Upper lobe of left lung (tissue), 6 donors: ENCODE results near the gene RSBN1L. TPM values are rescaled to one million over a fixed set of nuclear protein-coding genes. Genes with fewer than 3 reads are reported as not detected.
A peak's percentile ranks its signal among the peaks of the same experiment; 100 is the strongest.

ENCODE experiments used
- ATAC-seq, 2 donors: fragments of 200-7000 bp; cut with Tn5 transposase; one replicate each; pipeline ENCODE4 v1.9.1; 2022; ENCODE audit warnings: mild to moderate bottlenecking in 2 of 2, moderate library complexity in 2 of 2; ENCODE audit not compliant: low FRiP score in 2 of 2
- DNase-seq, 2 donors: peaks; one replicate each; pipeline ENCODE4 v3.0.0-alpha.2; 2019 to 2020
- H3K27ac ChIP-seq, 4 donors: fragments of 200-600 bp; sonication (generic); one replicate each; pipeline ENCODE4 v1.5.1; 2016 to 2019
- H3K27me3 ChIP-seq, 4 donors: fragments of 200-600 bp; sonication (generic); one replicate each; pipeline ENCODE4 v1.5.1; 2017 to 2019
- H3K36me3 ChIP-seq, 4 donors: fragments of 200-600 bp; sonication (generic); one replicate each; pipeline ENCODE4 v1.5.1; 2016 to 2019
- H3K4me1 ChIP-seq, 4 donors: fragments of 200-600 bp; sonication (generic); one replicate each; pipeline ENCODE4 v1.5.1; 2018 to 2019
- H3K4me3 ChIP-seq, 4 donors: fragments of 200-600 bp; sonication (generic); one replicate each; pipeline ENCODE4 v1.5.1; 2017 to 2019; ENCODE audit warnings: mild to moderate bottlenecking in 2 of 4, moderate library complexity in 1 of 4
- H3K9me3 ChIP-seq, 4 donors: fragments of 200-600 bp; sonication (generic); one replicate each; pipeline ENCODE4 v1.5.1; 2018 to 2019
- EP300 ChIP-seq, 4 donors: sonication (generic); formaldehyde crosslinking; IDR thresholded peaks; one replicate each; pipeline ENCODE4 v1.5.1; 2017; ENCODE audit warnings: antibody characterized with exemption in 4 of 4, control low read depth in 2 of 4
- POLR2A ChIP-seq, 4 donors: fragments of 450-650 bp; IDR thresholded peaks; one replicate each; pipeline ENCODE4 v1.5.1; 2016 to 2017; ENCODE audit warnings: antibody characterized with exemption in 4 of 4, mild to moderate bottlenecking in 2 of 4
- POLR2AphosphoS5 ChIP-seq, 2 donors: sonication (generic); formaldehyde crosslinking; IDR thresholded peaks; one replicate each; pipeline ENCODE4 v1.5.1; 2017; ENCODE audit warnings: antibody characterized with exemption in 2 of 2
- WGBS, 2 donors: methylation state at CpG; one replicate each; pipeline ENCODE4 v1.1.5; 2017 to 2018; 5-methylcytosine and 5-hydroxymethylcytosine counted together
- total RNA-seq, 6 donors: library from RNA; depleted of rRNA in 4 of 6; stranded (reverse); fragments of >200 nt in 4 of 6; gene quantifications; one replicate each; pipeline versions ENCODE4 v1.1.0 to v1.2.1, GENCODE V29; 2016 to 2021
- TF ChIP-seq, protein P1 (sequence below), 6 experiments: fragments of 450-650 bp in 4 of 6; fragments of 200-600 bp in 2 of 6; sonication (generic) in 2 of 6; IDR thresholded peaks; one replicate each; pipeline ENCODE4 v1.5.1; 2016 to 2019; ENCODE audit warnings: antibody characterized with exemption in 6 of 6
- donor health status: DM: no; HTN: no; CAD: no; lungs with moderate emphysema.
- donor health status: DM: no; HTN: yes; CAD: no; lungs with severe emphysema.

RSBN1L gene
- total RNA-seq, 6 donors from 2014 or later: 15.1 to 43.7 (median 20.5) TPM

DNA sequence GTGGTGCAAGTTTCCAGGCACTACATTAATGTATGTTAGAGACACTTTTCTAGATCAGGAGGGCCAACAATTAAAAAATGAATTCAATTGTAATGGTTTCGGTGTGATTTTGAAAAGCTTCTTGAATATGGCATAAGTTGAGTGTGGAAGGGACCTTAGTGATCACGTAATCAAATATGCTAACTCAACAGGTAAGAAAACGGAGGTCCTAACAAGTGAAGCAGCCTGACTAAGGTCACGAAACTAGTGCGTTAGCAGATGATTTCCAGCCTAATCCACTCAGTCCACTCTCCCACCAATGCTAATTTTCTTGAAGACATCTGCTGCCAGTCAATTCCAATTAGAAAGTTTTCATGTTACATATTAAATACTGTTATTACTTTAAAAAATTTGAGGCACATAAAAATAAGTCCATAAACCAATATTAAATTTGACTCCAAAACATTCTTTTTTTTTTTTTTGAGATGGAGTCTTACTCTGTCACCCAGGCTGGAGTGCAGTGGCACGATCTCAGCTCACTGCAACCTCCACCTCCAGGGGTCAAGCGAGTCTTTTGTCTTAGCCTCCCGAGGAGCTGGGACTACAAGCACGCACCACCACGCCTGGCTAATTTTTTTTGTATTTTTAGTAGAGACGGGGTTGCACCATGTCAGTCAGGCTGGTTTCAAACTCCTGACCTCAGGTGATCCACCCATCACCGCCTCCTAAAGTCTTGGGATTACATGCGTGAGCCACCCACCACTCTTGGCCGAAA, 2.3 kb upstream of the RSBN1L start:
- H3K9me3 ChIP-seq: no peaks in the 10 kb centered on the region
- no peak for ATAC-seq
- peaks cover 15 to 39% (median 26%) of the 10 kb centered on the region in 4 donors for H3K4me1 ChIP-seq
- no peak for TF ChIP-seq POLR2A (IDR thresholded peaks at IDR 0.05)
- H3K36me3 ChIP-seq: peaks cover 0 to 7% (median 3%) of the 10 kb centered on the region in 4 donors
- peak overlapping the region in 3 of 4 donors; percentile 84 to 99 (median 97) for H3K4me3 ChIP-seq
- DNase-seq: no peak
- H3K27me3 ChIP-seq: no peaks in the 10 kb centered on the region
- H3K27ac ChIP-seq: peak overlapping the region in 1 of 4 donors; percentile 44
- WGBS, 2 donors: 79 to 81% methylated on average over 14 of the region's 14 CpGs

DNA sequence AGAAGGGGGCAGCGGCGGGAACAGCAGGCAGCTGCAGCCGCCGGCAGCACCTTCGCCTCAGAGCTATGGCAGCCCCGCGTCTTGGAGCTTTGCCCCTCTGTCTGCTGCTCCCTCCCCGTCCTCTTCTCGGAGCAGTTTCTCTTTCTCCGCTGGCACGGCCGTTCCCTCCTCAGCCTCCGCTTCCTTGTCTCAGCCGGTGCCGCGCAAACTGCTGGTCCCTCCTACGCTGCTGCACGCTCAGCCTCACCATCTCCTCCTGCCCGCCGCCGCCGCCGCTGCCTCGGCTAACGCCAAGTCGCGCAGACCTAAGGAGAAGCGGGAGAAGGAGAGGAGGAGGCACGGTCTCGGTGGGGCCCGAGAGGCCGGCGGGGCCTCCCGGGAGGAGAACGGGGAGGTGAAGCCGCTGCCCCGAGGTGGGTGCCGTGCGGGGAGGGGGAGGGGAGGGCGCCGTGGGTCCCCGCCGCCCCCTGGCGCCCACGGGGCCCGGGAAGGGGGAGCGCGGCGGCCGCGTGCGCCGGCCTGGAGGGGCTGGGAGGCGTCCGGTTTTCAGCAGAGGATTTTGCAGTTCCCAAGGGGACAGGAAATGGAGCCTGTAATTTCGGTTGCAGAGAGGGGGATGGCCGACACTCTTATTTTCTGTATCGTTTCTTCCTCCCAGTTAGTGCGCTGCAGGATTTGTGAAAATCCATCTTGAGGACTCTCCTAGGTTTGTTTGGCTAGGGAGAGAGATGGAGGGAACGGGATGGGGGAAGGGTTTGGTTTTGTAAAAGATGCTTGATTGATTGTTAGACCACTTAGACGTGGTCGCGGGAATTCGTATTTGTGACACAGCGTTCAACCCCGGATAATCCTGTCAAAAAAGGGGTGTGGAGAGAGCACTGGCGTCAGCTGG, 630 bp downstream of the RSBN1L start:
- H3K36me3 ChIP-seq: no peaks in the 10 kb centered on the region
- H3K9me3 ChIP-seq: no peaks in the 10 kb centered on the region
- TF ChIP-seq EP300 (IDR thresholded peaks at IDR 0.05): no peak
- TF ChIP-seq, protein P1, sequence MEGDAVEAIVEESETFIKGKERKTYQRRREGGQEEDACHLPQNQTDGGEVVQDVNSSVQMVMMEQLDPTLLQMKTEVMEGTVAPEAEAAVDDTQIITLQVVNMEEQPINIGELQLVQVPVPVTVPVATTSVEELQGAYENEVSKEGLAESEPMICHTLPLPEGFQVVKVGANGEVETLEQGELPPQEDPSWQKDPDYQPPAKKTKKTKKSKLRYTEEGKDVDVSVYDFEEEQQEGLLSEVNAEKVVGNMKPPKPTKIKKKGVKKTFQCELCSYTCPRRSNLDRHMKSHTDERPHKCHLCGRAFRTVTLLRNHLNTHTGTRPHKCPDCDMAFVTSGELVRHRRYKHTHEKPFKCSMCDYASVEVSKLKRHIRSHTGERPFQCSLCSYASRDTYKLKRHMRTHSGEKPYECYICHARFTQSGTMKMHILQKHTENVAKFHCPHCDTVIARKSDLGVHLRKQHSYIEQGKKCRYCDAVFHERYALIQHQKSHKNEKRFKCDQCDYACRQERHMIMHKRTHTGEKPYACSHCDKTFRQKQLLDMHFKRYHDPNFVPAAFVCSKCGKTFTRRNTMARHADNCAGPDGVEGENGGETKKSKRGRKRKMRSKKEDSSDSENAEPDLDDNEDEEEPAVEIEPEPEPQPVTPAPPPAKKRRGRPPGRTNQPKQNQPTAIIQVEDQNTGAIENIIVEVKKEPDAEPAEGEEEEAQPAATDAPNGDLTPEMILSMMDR (IDR thresholded peaks at IDR 0.05): peak in 2 of 6 experiments; percentile 7 to 9
- peak in 1 of 4 donors; percentile 40 for TF ChIP-seq POLR2A (IDR thresholded peaks at IDR 0.05)
- peak in 1 of 2 donors; percentile 55 for TF ChIP-seq POLR2AphosphoS5 (IDR thresholded peaks at IDR 0.05)
- peaks cover 28 to 59% (median 36%) of the 10 kb centered on the region in 4 donors for H3K4me1 ChIP-seq
- peak; percentile 72 to 79 for ATAC-seq
- H3K27ac ChIP-seq: peak overlapping the region; percentile 91 to 99 (median 95)
- WGBS, 2 donors: 0 to 1% methylated on average over 28 to 61 of the region's 67 CpGs
- peak overlapping the region; percentile 84 to 99 (median 95) for H3K4me3 ChIP-seq
- no peaks in the 10 kb centered on the region for H3K27me3 ChIP-seq
- peak; percentile 48 to 93 for DNase-seq

DNA sequence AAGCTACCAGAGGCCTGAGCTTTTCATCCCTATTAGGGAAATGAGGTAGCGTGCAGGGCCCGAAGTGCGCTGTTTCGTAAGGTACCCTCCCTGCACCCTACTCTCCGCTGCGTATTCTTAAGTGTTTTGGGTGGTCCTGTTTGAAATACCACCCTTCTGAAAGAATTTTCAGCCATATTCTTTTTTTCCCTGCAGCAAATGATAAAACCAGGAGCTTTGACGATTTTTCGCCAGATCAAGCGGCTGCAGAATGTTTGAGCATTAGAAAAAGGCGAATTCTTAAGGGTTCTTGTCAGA, 1.2 kb downstream of the RSBN1L start:
- DNase-seq (peak in 1 of 2 donors; percentile 82), ATAC-seq (peak; percentile 34 to 63)
- Histone ChIP-seq H3K36me3 (no peaks in the 10 kb centered on the region), H3K4me1 (peaks cover 33 to 65% (median 38%) of the 10 kb centered on the region in 4 donors), H3K27ac (peak overlapping the region; percentile 91 to 99 (median 95)), H3K9me3 (no peaks in the 10 kb centered on the region), H3K27me3 (no peaks in the 10 kb centered on the region), H3K4me3 (peak overlapping the region; percentile 84 to 99 (median 95))
- TF ChIP-seq EP300 (IDR thresholded peaks at IDR 0.05) (no peak), POLR2AphosphoS5 (IDR thresholded peaks at IDR 0.05) (no peak), POLR2A (IDR thresholded peaks at IDR 0.05) (no peak)
- TF ChIP-seq, protein P1 (IDR thresholded peaks at IDR 0.05): no peak
- WGBS, 2 donors: 2% methylated on average over 10 of the region's 10 CpGs

DNA sequence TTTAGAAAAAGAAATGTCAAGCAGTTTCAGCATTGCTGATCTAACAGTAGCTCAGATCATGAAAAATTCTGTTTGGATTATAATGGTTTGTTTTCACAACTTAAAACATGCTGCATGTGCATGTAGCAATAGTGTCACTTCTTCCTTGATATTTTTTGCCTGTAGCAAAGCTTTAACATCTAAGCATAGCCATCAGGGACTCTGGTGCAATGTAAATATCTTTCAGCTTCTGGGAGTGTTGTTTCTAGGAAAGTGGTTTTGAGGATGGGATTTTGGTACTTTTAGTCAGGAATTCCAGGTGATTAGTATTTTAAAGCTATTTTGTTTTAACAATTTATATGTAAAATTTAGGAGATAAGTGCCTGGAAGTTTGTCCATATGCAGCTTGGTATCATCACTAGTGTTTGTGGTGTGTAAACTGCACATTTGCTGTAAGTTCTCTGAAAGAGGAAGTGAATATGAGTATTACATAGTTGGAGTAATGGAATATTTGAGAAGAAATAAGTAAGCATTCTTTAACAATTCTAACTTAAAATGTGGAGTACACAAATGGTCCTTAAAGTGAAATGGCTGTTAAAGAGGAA, 1.9 kb downstream of the RSBN1L start:
- H3K36me3 ChIP-seq: no peaks in the 10 kb centered on the region
- H3K9me3 ChIP-seq: no peaks in the 10 kb centered on the region
- no peak for ATAC-seq
- TF ChIP-seq, protein P1 (IDR thresholded peaks at IDR 0.05): no peak
- TF ChIP-seq POLR2AphosphoS5 (IDR thresholded peaks at IDR 0.05) (no peak), POLR2A (IDR thresholded peaks at IDR 0.05) (no peak), EP300 (IDR thresholded peaks at IDR 0.05) (no peak)
- H3K27me3 ChIP-seq: no peaks in the 10 kb centered on the region
- peaks cover 38 to 69% (median 39%) of the 10 kb centered on the region in 4 donors for H3K4me1 ChIP-seq
- H3K27ac ChIP-seq: peak overlapping the region; percentile 91 to 99 (median 95)
- no peak for DNase-seq
- peak overlapping the region in 3 of 4 donors; percentile 84 to 99 (median 97) for H3K4me3 ChIP-seq

DNA sequence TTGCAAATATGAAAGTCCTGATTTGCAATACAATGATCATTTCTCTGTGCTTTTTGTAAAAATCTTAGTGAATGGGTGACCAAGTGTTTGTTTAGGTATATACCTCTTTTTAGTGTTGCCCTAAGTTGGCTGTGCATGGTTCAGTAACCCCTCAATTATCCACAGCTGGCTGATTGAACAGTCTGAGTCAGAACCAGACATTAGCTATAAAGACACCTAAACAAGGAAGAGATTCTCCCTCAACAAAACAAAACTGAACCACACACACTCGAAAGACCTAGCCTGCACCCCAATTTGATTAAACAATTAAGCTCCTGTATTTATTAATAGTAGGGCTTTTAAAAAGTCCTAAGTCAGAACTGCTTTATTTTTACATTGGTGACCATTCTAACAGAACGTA, 2.8 kb downstream of the RSBN1L start:
- WGBS, 2 donors: 38 to 40% methylated on average over 2 of the region's 2 CpGs
- peak overlapping the region in 2 of 4 donors; percentile 91 to 99 for H3K27ac ChIP-seq
- H3K4me1 ChIP-seq: peaks cover 38 to 60% (median 40%) of the 10 kb centered on the region in 4 donors
- TF ChIP-seq, protein P1 (IDR thresholded peaks at IDR 0.05): no peak
- TF ChIP-seq POLR2A (IDR thresholded peaks at IDR 0.05) (no peak), POLR2AphosphoS5 (IDR thresholded peaks at IDR 0.05) (no peak), EP300 (IDR thresholded peaks at IDR 0.05) (no peak)
- ATAC-seq (no peak), DNase-seq (no peak)
- H3K36me3 ChIP-seq: no peaks in the 10 kb centered on the region
- no peaks in the 10 kb centered on the region for H3K9me3 ChIP-seq
- no peaks in the 10 kb centered on the region for H3K27me3 ChIP-seq
- H3K4me3 ChIP-seq: peak overlapping the region in 1 of 4 donors; percentile 84
